Measurements from ENCODE around the gene MARS1.
"Not testable (repeated sequence)": the region's sequence is repeated elsewhere in the genome, so short reads cannot be mapped to it uniquely, and the experiment has no call there.

MARS1 gene

GRCh38 chr12:57560516-57560915, 72.6 kb downstream of the MARS1 start:
- DNase-seq (ENCODE audit: insufficient read length, low spot score) (no peak), FAIRE-seq (no peak)
- TF ChIP-seq POLR2AphosphoS5 (IDR thresholded peaks at IDR 0.05; ENCODE audit: low read depth, low read length) (no peak), SPI1 (IDR thresholded peaks at IDR 0.05; ENCODE audit: low read depth, low read length) (no peak), POU2F2 (IDR thresholded peaks at IDR 0.05; ENCODE audit: low read depth, low read length) (no peak), TAF1 (IDR thresholded peaks at IDR 0.05; ENCODE audit: low read depth, low read length) (no peak), PAX5 (IDR thresholded peaks at IDR 0.05; ENCODE audit: insufficient read depth, low read length, severe bottlenecking) (no peak), POLR2A (IDR thresholded peaks at IDR 0.05; ENCODE audit: low read depth, low read length) (no peak)

GRCh38 chr12:57561117-57561516, 73.2 kb downstream of the MARS1 start:
- DNase-seq (ENCODE audit: insufficient read length, low spot score), result not testable (repeated sequence)

GRCh38 chr12:57563358-57563757, 75.5 kb downstream of the MARS1 start:
- TF ChIP-seq TAF1 (IDR thresholded peaks at IDR 0.05; ENCODE audit: low read depth, low read length) (no peak), PAX5 (IDR thresholded peaks at IDR 0.05; ENCODE audit: insufficient read depth, low read length, severe bottlenecking) (no peak), POLR2A (IDR thresholded peaks at IDR 0.05; ENCODE audit: low read depth, low read length) (no peak), SPI1 (IDR thresholded peaks at IDR 0.05; ENCODE audit: low read depth, low read length) (no peak), POLR2AphosphoS5 (IDR thresholded peaks at IDR 0.05; ENCODE audit: low read depth, low read length) (no peak), POU2F2 (IDR thresholded peaks at IDR 0.05; ENCODE audit: low read depth, low read length) (no peak)
- FAIRE-seq (no peak), DNase-seq (ENCODE audit: insufficient read length, low spot score) (no peak)

More at GRCh38 chr12:57561117-57561516, 73.2 kb downstream of the MARS1 start:
- FAIRE-seq, result not testable (repeated sequence)

GRCh38 chr12:57564178-57564740, 76.4 kb downstream of the MARS1 start:
- no peak for TF ChIP-seq PAX5 (IDR thresholded peaks at IDR 0.05; ENCODE audit: insufficient read depth, low read length, severe bottlenecking)
- no peak for TF ChIP-seq TAF1 (IDR thresholded peaks at IDR 0.05; ENCODE audit: low read depth, low read length)
- no peak for TF ChIP-seq SPI1 (IDR thresholded peaks at IDR 0.05; ENCODE audit: low read depth, low read length)
- TF ChIP-seq POLR2A (IDR thresholded peaks at IDR 0.05; ENCODE audit: low read depth, low read length), result no peak
- TF ChIP-seq POU2F2 (IDR thresholded peaks at IDR 0.05; ENCODE audit: low read depth, low read length), result no peak
- TF ChIP-seq POLR2AphosphoS5 (IDR thresholded peaks at IDR 0.05; ENCODE audit: low read depth, low read length), result no peak
- no peak for FAIRE-seq

More at GRCh38 chr12:57564178-57564740, 76.4 kb downstream of the MARS1 start:
- no peak for DNase-seq (ENCODE audit: insufficient read length, low spot score)

All from GM12891 (cell line).